K562 (cell line): Measurements from ENCODE around the gene CDC45. TPM values are rescaled to one million over a fixed set of nuclear protein-coding genes. Genes with fewer than 3 reads are reported as not detected.
A peak's percentile ranks its signal among the peaks of the same experiment; 100 is the strongest.

ENCODE experiments used
- ATAC-seq: fragments of 200-7000 bp; cut with Tn5 transposase; 3 replicates; pipeline ENCODE4 v1.9.1; 2020; ENCODE audit warnings: moderate library complexity
- BruUV-seq: library from RNA; stranded (reverse); fragments of 400-500 nt; replicated peaks from 2 replicates; lab custom pipeline; 2021; lab: Mats Ljungman, UMichigan
- CTCF ChIA-PET: fragments of 300-600 bp; formaldehyde crosslinking; extraction: SDS; loops from one replicate; lab custom pipeline; 2021; ENCODE audit warnings: low intra/inter-chr PET ratio; lab: Yijun Ruan, JAX
- POLR2A ChIA-PET: fragments of 300-600, 350-650 bp; sonication (Branson Sonifier 250); formaldehyde crosslinking; extraction: SDS; loops from one replicate; lab custom pipeline; 2021; ENCODE audit warnings: antibody characterized with exemption, inconsistent platforms; lab: Yijun Ruan, JAX
- DNase-seq, 4 experiments: peaks; one replicate each; pipeline versions ENCODE4 v3.0.0 to v3.0.0-alpha.2; 2011 to 2018; ENCODE audit warnings: low spot score in 3 of 4, mixed read lengths in 3 of 4; ENCODE audit errors: extremely low read depth in 1 of 4
- FAIRE-seq: peaks from 2 replicates; lab custom pipeline; 2011; peaks lifted over from hg19 to GRCh38; lab: Jason Lieb, UNC
- H2AFZ ChIP-seq: 2 replicates; pipeline ENCODE4 v1.6.0; 2011; ENCODE audit warnings: low read depth, low read length, control low read depth, inconsistent platforms
- H3K27ac ChIP-seq: fragments of 200-600 bp; 3 replicates; pipeline ENCODE4 v1.8.0; 2011; ENCODE audit warnings: low read depth, mild to moderate bottlenecking, control low read depth, inconsistent platforms, low read length, moderate library complexity, mixed read lengths; ENCODE audit errors: extremely low read depth
- H3K27me3 ChIP-seq, 2 experiments: fragments of 300-600 bp in 1 of 2; 2 replicates in 1 of 2; 3 replicates in 1 of 2; pipeline versions ENCODE4 v1.6.0 to v1.8.0; 2011; ENCODE audit warnings: inconsistent platforms in 2 of 2, low read length in 2 of 2, mild to moderate bottlenecking in 1 of 2, mixed read lengths in 1 of 2, moderate library complexity in 1 of 2; ENCODE audit not compliant: control insufficient read depth in 2 of 2, insufficient read depth in 2 of 2
- H3K36me3 ChIP-seq: fragments of 300-600 bp; 3 replicates; pipeline ENCODE4 v1.8.0; 2011; ENCODE audit warnings: mild to moderate bottlenecking, low read length, inconsistent platforms; ENCODE audit not compliant: control insufficient read depth, insufficient read depth
- H3K4me1 ChIP-seq, 2 experiments: fragments of 200-600 bp in 1 of 2; replicated peaks in 1 of 2; 2 replicates in 1 of 2; 3 replicates in 1 of 2; pipeline versions ENCODE4 v1.5.1 to v1.8.0; 2011; ENCODE audit warnings: inconsistent platforms in 2 of 2, low read length in 2 of 2, mild to moderate bottlenecking in 1 of 2, mixed read lengths in 1 of 2, moderate library complexity in 1 of 2; ENCODE audit not compliant: control insufficient read depth in 2 of 2, insufficient read depth in 2 of 2
- H3K4me2 ChIP-seq: 2 replicates; pipeline ENCODE4 v1.6.1; 2011; ENCODE audit warnings: low read length, control low read depth, inconsistent platforms, mixed read lengths; ENCODE audit not compliant: insufficient read depth
- H3K4me3 ChIP-seq: fragments of 200-600 bp; sonication (generic), shearing (Covaris generic); 2 replicates; pipeline ENCODE4 v1.5.1; 2016; ENCODE audit warnings: control low read depth, inconsistent platforms
- H3K79me2 ChIP-seq: fragments of 200-600 bp; 3 replicates; pipeline ENCODE4 v1.8.0; 2011; ENCODE audit warnings: low read length, inconsistent platforms; ENCODE audit not compliant: control insufficient read depth, insufficient read depth
- H3K9ac ChIP-seq, 2 experiments: 2 replicates each; pipeline versions ENCODE4 v1.6.0 to v1.6.1; 2011; ENCODE audit warnings: low read depth in 2 of 2, low read length in 2 of 2, control low read depth in 1 of 2, inconsistent platforms in 1 of 2, mild to moderate bottlenecking in 1 of 2, mixed read lengths in 1 of 2; ENCODE audit not compliant: insufficient read depth in 1 of 2
- H3K9me1 ChIP-seq: one replicate; pipeline ENCODE4 v1.6.0; 2011; ENCODE audit warnings: inconsistent platforms, mild to moderate bottlenecking, low read length, moderate library complexity; ENCODE audit not compliant: control insufficient read depth, insufficient read depth
- H3K9me3 ChIP-seq: replicated peaks from 2 replicates; pipeline ENCODE4 v1.5.1; 2011; ENCODE audit warnings: low read depth, low read length, inconsistent platforms; ENCODE audit not compliant: control insufficient read depth, insufficient read depth
- H4K20me1 ChIP-seq: replicated peaks from 2 replicates; pipeline ENCODE4 v1.6.1; 2011; ENCODE audit warnings: low read length, inconsistent platforms, mixed read lengths; ENCODE audit not compliant: control insufficient read depth, insufficient read depth
- CCAR2 ChIP-seq: fragments of 200-400 bp; formaldehyde crosslinking; IDR thresholded peaks from 2 replicates; pipeline ENCODE4 v1.6.1; 2017; ENCODE audit warnings: mild to moderate bottlenecking, low read depth, low read length
- CHD1 ChIP-seq: fragments of 200-600 bp; sonication (generic); IDR thresholded peaks from one replicate; pipeline ENCODE4 v1.6.1; 2012; ENCODE audit warnings: mild to moderate bottlenecking, moderate library complexity, low read length, inconsistent platforms
- EP300 ChIP-seq: IDR thresholded peaks from 2 replicates; pipeline ENCODE4 v1.6.1; 2012; ENCODE audit warnings: low read length, improper control_type of control experiment
- GMEB1 ChIP-seq: fragments of 250-450 bp; sonication (Bioruptor Pico); IDR thresholded peaks from 2 replicates; pipeline ENCODE4 v1.4.0; 2020; ENCODE audit warnings: mild to moderate bottlenecking
- OTX1 ChIP-seq: fragments of 450-650 bp; formaldehyde crosslinking; IDR thresholded peaks from 2 replicates; pipeline ENCODE4 v1.4.0; 2022; ENCODE audit warnings: mild to moderate bottlenecking
- RNF2 ChIP-seq: sonication (generic); IDR thresholded peaks from 2 replicates; pipeline ENCODE4 v1.6.1; 2016
- SIX5 ChIP-seq, 2 experiments: IDR thresholded peaks; 2 replicates each; pipeline ENCODE4 v1.6.1; 2011; ENCODE audit warnings: low read length in 2 of 2, borderline replicate concordance in 1 of 2, low read depth in 1 of 2, mild to moderate bottlenecking in 1 of 2, moderate library complexity in 1 of 2; ENCODE audit not compliant: insufficient read depth in 1 of 2
- SRSF1 ChIP-seq: fragments of 200-400 bp; formaldehyde crosslinking; IDR thresholded peaks from 2 replicates; pipeline ENCODE4 v1.6.1; 2017; ENCODE audit warnings: mild to moderate bottlenecking, low read depth, low read length, moderate library complexity
- TEAD4 ChIP-seq, 2 experiments: sonication (generic) in 1 of 2; formaldehyde crosslinking in 1 of 2; IDR thresholded peaks; 2 replicates each; pipeline versions ENCODE4 v1.6.1 to v1.8.0; 2012 to 2022; ENCODE audit warnings: borderline replicate concordance in 1 of 2, inconsistent platforms in 1 of 2, low read length in 1 of 2, mild to moderate bottlenecking in 1 of 2, missing genetic modification reagents in 1 of 2
- TSC22D4 ChIP-seq: fragments of 450-650 bp; IDR thresholded peaks from 2 replicates; pipeline ENCODE4 v1.6.1; 2016; ENCODE audit warnings: missing genetic modification characterization, missing biosample characterization, control low read depth
- USF2 ChIP-seq: sonication (generic); formaldehyde crosslinking; IDR thresholded peaks from 2 replicates; pipeline ENCODE4 v1.5.0; 2020; ENCODE audit warnings: missing genetic modification reagents
- ZBTB12 ChIP-seq: fragments of 250-450 bp; sonication (Bioruptor Pico); IDR thresholded peaks from 2 replicates; pipeline ENCODE4 v1.4.0; 2020
- ZBTB5 ChIP-seq: fragments of 450-650 bp; IDR thresholded peaks from 2 replicates; pipeline ENCODE4 v1.6.1; 2017; ENCODE audit warnings: antibody characterized with exemption
- ZBTB7A ChIP-seq: IDR thresholded peaks from 2 replicates; pipeline ENCODE4 v1.6.1; 2011; ENCODE audit warnings: low read depth, mild to moderate bottlenecking, low read length, moderate library complexity, borderline replicate concordance; ENCODE audit not compliant: control insufficient read depth
- ZNF184 ChIP-seq: sonication (generic); formaldehyde crosslinking; IDR thresholded peaks from 2 replicates; pipeline ENCODE4 v1.5.0; 2020; ENCODE audit warnings: missing genetic modification reagents
- ZNF717 ChIP-seq: fragments of 250-450 bp; sonication (Bioruptor Pico); IDR thresholded peaks from 2 replicates; pipeline ENCODE4 v1.5.0; 2021
- WGBS: fragments of 100-300 bp; shearing (Covaris generic); methylation state at CpG from one replicate; pipeline ENCODE4 v1.1.6; 2016; ENCODE audit warnings: low coverage, mixed read lengths; ENCODE audit not compliant: insufficient coverage; ENCODE audit errors: missing lambda C conversion rate; 5-methylcytosine and 5-hydroxymethylcytosine counted together
- in situ Hi-C: fragments of 300-500 bp; cut with MboI; formaldehyde crosslinking; loops from 4 replicates; pipeline ENCODE4 v1.15.0; 2018; ENCODE audit warnings: inconsistent platforms, mixed read lengths
- intact Hi-C: fragments of 100-400 bp; cut with micrococcal nuclease; formaldehyde crosslinking; loops from 2 replicates; pipeline ENCODE4 v1.14.2; 2022
- polyA plus RNA-seq, 8 experiments: library from polyadenylated mRNA; depleted of rRNA in 4 of 8; stranded (reverse) in 5 of 8; unstranded in 3 of 8; fragments of >200 nt; fragmentation: Nextera tagmentation in 2 of 8; fragmentation: Illumina TruSeq in 1 of 8; extraction: Ambion mirVana in 2 of 8; extraction: Trizol in 1 of 8; gene quantifications; 2 replicates each; pipeline versions ENCODE4 v1.2.1 to v1.2.3, GENCODE V29; 2011 to 2014; ENCODE audit warnings: inconsistent platforms in 1 of 8, missing spikeins in 1 of 8
- total RNA-seq, 7 experiments: library from RNA; depleted of rRNA in 6 of 7; stranded (reverse); fragments of >200 nt in 6 of 7; fragmentation: Illumina TruSeq in 2 of 7; extraction: Trizol in 2 of 7; gene quantifications; 2 replicates each; pipeline versions ENCODE4 v1.2.1 to v1.2.3, GENCODE V29; 2011 to 2021; ENCODE audit warnings: low replicate concordance in 1 of 7

Gene CDC45
- total and polyA plus RNA-seq, 9 of the 15 experiments (the other 6 are each of a cell fraction or from before 2014, with no cell fraction given) = 251 to 580 (median 410) TPM

- Histone ChIP-seq H4K20me1 (peaks cover 22% of the 10 kb centered on the region), H3K9me3 (no peaks in the 10 kb centered on the region), H2AFZ (no peak overlapping the region), H3K9me1 (peaks cover 4% of the 10 kb centered on the region), H3K4me2 (no peak overlapping the region), H3K79me2 (peaks cover 52% of the 10 kb centered on the region), H3K4me3 (no peak overlapping the region), H3K9ac (peak overlapping the region in 1 of 2 experiments; percentile 68; a peak in 2 of 4 replicates), H3K4me1 (peaks cover 7 to 9% of the 10 kb centered on the region in 2 experiments; a peak in 4 of 5 replicates), H3K27me3 (no peaks in the 10 kb centered on the region), H3K36me3 (peaks cover 82% of the 10 kb centered on the region), H3K27ac (no peak overlapping the region)
- in situ Hi-C loops = no loop called here
- ChIA-PET CTCF (no interaction called here), POLR2A (interaction anchor here (0.6 to 11.9 kb wide), 8 partner anchors 8 to 690 kb away, joined by 3 to 284 read pairs (median 4); partner anchors contain the start of genes C22orf39, HIRA and MRPL40)
- peak in 1 of 4 experiments; percentile 49 for DNase-seq
- peak; percentile 7 for ATAC-seq
- no TSS peak for BruUV-seq
- 85% methylated on average over 8 of the region's 8 CpGs for WGBS
- intact Hi-C loops = loop anchor here (10.0 kb wide), 1 partner anchor 184 kb away; no protein-coding TSS in a partner anchor
- FAIRE-seq = no peak
- TF ChIP-seq CHD1 (peak; percentile 56), SRSF1 (no peak), ZNF184 (CRISPR knock-in tag) (no peak), OTX1 (CRISPR knock-in tag) (no peak), ZBTB12 (no peak), GMEB1 (CRISPR knock-in tag) (no peak), RNF2 (no peak), ZBTB5 (no peak), ZBTB7A (0 out of 2 replicates have a peak, but pooled peaks have one; percentile 7), SIX5 (IDR thresholded peaks at IDR 0.05; ENCODE audit: borderline replicate concordance in 1 of 2, insufficient read depth in 1 of 2, low read depth in 1 of 2, low read length in 2 of 2) (no peak), ZNF717 (CRISPR knock-in tag) (no peak), EP300 (no peak), TEAD4 (IDR thresholded peaks at IDR 0.05; ENCODE audit: low read length) (0 out of 2 replicates have a peak, but pooled peaks have one; percentile 14), TEAD4 (CRISPR knock-in tag; IDR thresholded peaks at IDR 0.05; ENCODE audit: borderline replicate concordance) (no peak), TSC22D4 (tag) (no peak), USF2 (CRISPR knock-in tag) (no peak), CCAR2 (no peak)
Observed at GRCh38 chr22:19440411-19441195, 39.1 kb upstream of the CDC45 start.
